GM21390 (cell line): ENCODE measurements around the gene GASK1B.
A peak's percentile ranks its signal among the peaks of the same experiment; 100 is the strongest.

Experiments
- ATAC-seq: cut with Tn5 transposase; IDR thresholded peaks from one replicate; pipeline ENCODE4 v1.9.1; 2021; ENCODE audit not compliant: unreplicated experiment

The GASK1B gene

GRCh38 chr4:158147151-158147550, 25.7 kb downstream of the GASK1B start:
- no peak for ATAC-seq

DNA sequence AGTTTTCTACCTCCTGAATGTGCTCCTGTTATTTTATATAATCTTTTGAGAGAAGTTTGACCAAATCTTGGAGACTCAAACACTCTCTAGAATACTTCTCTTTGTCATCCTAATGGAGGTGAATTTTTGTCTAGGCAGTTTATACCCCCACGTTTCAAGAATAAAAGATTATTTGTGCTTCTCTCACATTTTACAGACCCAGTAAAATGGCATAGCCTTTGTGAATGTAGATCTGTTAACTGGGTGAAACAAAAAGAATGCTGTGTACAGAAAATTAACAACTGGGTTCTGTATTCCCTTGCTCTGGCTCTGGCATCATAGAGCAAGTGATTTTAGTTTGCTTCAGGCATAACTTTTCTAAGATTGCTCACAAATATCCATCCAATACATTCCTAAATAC, 26.1 kb downstream of the GASK1B start:
- no peak for ATAC-seq

- ATAC-seq: no peak
These were observed 33.7 kb downstream of the GASK1B start for GRCh38 chr4:158139086-158139485.

- ATAC-seq: no peak
These were observed 38.6 kb downstream of the GASK1B start for GRCh38 chr4:158134222-158134621.

- ATAC-seq: no peak
These were observed 39.3 kb downstream of the GASK1B start for GRCh38 chr4:158133551-158133950.

DNA sequence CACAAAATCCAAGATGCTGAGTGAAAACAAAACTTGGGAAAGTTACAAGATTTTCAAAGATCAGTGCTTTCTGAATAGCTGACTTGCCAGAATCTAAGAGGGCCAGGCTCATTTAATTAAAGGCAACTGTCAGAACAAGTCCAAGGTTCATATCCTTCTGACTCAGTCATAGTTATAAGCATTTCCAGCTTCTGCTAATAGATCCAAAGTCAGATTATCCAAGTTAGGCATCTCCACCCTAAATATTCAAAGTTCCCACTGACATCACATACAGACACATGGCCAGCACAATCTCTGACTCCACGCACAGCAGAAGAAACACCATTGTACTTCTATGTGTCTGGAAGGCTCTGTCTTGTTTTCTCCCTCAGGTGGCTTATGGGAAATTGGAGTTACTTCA, 41.8 kb downstream of the GASK1B start:
- no peak for ATAC-seq

DNA sequence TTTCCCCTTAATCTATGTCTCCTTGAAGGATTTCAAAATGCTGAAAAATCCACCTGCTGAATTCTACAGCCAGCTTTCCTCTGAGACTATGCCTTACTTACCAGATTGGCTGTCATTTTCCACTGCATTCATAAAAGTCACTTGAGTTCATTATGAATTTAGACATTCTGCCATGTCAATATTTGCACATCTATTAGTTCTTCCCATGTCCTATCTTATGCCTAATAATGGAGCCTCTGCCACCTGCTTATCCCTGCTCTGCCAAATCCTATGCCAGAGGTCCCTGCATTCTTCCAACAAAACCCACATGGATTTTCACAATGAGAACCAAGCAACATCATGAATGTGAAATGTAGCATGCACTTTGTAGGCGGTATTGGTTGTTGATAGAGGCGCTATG, 42.6 kb downstream of the GASK1B start:
- ATAC-seq: no peak

- peak; percentile 88 for ATAC-seq
These were observed 43.1 kb downstream of the GASK1B start for GRCh38 chr4:158129694-158130093.

DNA sequence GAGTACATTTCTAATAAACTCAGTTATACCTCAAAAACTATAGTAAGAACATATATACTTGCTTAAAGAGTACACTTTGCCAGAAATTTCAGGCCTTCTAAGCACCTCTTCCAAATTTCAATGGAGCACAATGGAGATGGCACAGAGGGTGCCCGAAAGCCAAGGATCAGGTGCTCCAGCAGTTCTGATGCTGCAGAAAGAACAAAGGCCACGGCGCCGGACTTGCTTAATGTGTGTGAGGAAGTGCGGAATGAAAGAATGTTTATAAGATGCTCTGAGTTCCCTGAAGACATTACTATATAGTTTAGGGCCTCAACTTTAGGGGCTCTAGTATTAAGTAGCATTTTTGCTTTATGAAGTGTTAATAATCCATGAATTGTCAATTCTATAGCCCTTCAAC, 44.3 kb downstream of the GASK1B start:
- ATAC-seq: no peak

GRCh38 chr4:158125310-158125709, 47.5 kb downstream of the GASK1B start:
- ATAC-seq: no peak
